Thyroid gland (tissue), 4 donors: Measurements from ENCODE around the gene MAGI1.

ENCODE experiments used
- POLR2A ChIP-seq, 2 donors: fragments of 450-650 bp; IDR thresholded peaks; one replicate each; pipeline ENCODE4 v1.6.1; 2017; ENCODE audit warnings: antibody characterized with exemption in 2 of 2, mild to moderate bottlenecking in 2 of 2, moderate library complexity in 1 of 2
- TF ChIP-seq, protein P1 (sequence below), 6 experiments: fragments of 200-600 bp in 3 of 6; fragments of 450-650 bp in 3 of 6; sonication (generic) in 3 of 6; IDR thresholded peaks; one replicate each; pipeline ENCODE4 v1.5.1; 2016 to 2019; ENCODE audit warnings: antibody characterized with exemption in 6 of 6, mild to moderate bottlenecking in 2 of 6, inconsistent platforms in 1 of 6, moderate library complexity in 1 of 6

DNA sequence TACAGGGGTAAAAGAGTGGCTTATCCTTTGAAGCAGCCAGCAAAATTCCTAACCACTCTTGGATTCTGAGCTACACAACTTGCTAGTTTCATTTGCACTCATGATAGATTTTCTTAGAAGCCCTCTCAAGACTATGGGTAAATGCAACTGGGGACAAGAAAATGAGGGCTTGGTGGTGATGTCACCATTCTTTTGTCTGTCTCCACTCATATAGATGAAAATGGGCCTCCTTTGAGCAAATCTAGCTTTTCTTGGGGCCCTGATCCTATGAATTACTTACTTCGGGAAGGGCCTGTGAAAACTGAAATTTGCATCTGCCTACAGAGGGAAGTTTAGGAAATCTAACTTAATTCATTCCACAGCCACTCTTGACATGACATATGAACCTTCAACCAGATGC is 486.3 kb downstream of the MAGI1 start:
- TF ChIP-seq, protein P1, sequence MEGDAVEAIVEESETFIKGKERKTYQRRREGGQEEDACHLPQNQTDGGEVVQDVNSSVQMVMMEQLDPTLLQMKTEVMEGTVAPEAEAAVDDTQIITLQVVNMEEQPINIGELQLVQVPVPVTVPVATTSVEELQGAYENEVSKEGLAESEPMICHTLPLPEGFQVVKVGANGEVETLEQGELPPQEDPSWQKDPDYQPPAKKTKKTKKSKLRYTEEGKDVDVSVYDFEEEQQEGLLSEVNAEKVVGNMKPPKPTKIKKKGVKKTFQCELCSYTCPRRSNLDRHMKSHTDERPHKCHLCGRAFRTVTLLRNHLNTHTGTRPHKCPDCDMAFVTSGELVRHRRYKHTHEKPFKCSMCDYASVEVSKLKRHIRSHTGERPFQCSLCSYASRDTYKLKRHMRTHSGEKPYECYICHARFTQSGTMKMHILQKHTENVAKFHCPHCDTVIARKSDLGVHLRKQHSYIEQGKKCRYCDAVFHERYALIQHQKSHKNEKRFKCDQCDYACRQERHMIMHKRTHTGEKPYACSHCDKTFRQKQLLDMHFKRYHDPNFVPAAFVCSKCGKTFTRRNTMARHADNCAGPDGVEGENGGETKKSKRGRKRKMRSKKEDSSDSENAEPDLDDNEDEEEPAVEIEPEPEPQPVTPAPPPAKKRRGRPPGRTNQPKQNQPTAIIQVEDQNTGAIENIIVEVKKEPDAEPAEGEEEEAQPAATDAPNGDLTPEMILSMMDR (IDR thresholded peaks at IDR 0.05) = no peak
- TF ChIP-seq POLR2A (IDR thresholded peaks at IDR 0.05) = no peak
